ENCODE measurements around the gene MRPL50. TPM values are rescaled to one million over a fixed set of nuclear protein-coding genes. Genes with fewer than 3 reads are reported as not detected.
A peak's percentile ranks its signal among the peaks of the same experiment; 100 is the strongest.

The MRPL50 gene
- total RNA-seq, 2 donors from 2014 or later = 9.5 to 10.1 TPM

- no peak overlapping the region for H3K9ac ChIP-seq (ENCODE audit: low read depth in 2 of 2, low read length in 2 of 2)
- intact Hi-C loops (cut with DNase I) = no loop called here
- H3K4me3 ChIP-seq = no peak overlapping the region
- no peaks in the 10 kb centered on the region for H3K9me3 ChIP-seq
- TF ChIP-seq CTCF (IDR thresholded peaks at IDR 0.05) = no peak
- H3K27ac ChIP-seq = no peak overlapping the region
- no peak for DNase-seq
- no peaks in the 10 kb centered on the region for H3K27me3 ChIP-seq
- no peaks in the 10 kb centered on the region for H3K4me1 ChIP-seq
- no peaks in the 10 kb centered on the region for H3K36me3 ChIP-seq
Observed at GRCh38 chr9:101359679-101360078, 38.7 kb downstream of the MRPL50 start.

GRCh38 chr9:101356619-101357018 is 41.8 kb downstream of the MRPL50 start:
- no peak for DNase-seq
- no peak for TF ChIP-seq CTCF (IDR thresholded peaks at IDR 0.05)

GRCh38 chr9:101354765-101355708 is 43.4 kb downstream of the MRPL50 start:
- no peak overlapping the region for H3K9ac ChIP-seq (ENCODE audit: low read depth in 2 of 2, low read length in 2 of 2)

More at GRCh38 chr9:101356619-101357018, 41.8 kb downstream of the MRPL50 start:
- Histone ChIP-seq H3K4me3 (no peak overlapping the region), H3K36me3 (no peaks in the 10 kb centered on the region), H3K9ac (ENCODE audit: low read depth in 2 of 2, low read length in 2 of 2) (no peak overlapping the region), H3K4me1 (no peaks in the 10 kb centered on the region), H3K27ac (no peak overlapping the region), H3K27me3 (no peaks in the 10 kb centered on the region), H3K9me3 (no peaks in the 10 kb centered on the region)
- intact Hi-C loops (cut with DNase I) = no loop called here

GRCh38 chr9:101354143-101354764 is 44.2 kb downstream of the MRPL50 start:
- peak; percentile 52 for DNase-seq
- no peaks in the 10 kb centered on the region for H3K36me3 ChIP-seq
- H3K4me3 ChIP-seq = no peak overlapping the region
- intact Hi-C loops (cut with DNase I) = no loop called here
- H3K27me3 ChIP-seq = no peaks in the 10 kb centered on the region
- H3K9ac ChIP-seq (ENCODE audit: low read depth in 2 of 2, low read length in 2 of 2) = no peak overlapping the region
- no peaks in the 10 kb centered on the region for H3K9me3 ChIP-seq
- no peak for TF ChIP-seq CTCF (IDR thresholded peaks at IDR 0.05)
- peak overlapping the region; percentile 75 for H3K27ac ChIP-seq
- no peaks in the 10 kb centered on the region for H3K4me1 ChIP-seq

More at GRCh38 chr9:101354765-101355708, 43.4 kb downstream of the MRPL50 start:
- no peak for TF ChIP-seq CTCF (IDR thresholded peaks at IDR 0.05)
- intact Hi-C loops (cut with DNase I) = no loop called here
- H3K27me3 ChIP-seq = no peaks in the 10 kb centered on the region
- H3K4me3 ChIP-seq = no peak overlapping the region
- no peaks in the 10 kb centered on the region for H3K4me1 ChIP-seq
- peak; percentile 50 for DNase-seq
- no peaks in the 10 kb centered on the region for H3K36me3 ChIP-seq
- H3K27ac ChIP-seq = peak overlapping the region; percentile 75
- no peaks in the 10 kb centered on the region for H3K9me3 ChIP-seq

GRCh38 chr9:101353683-101354082 is 44.7 kb downstream of the MRPL50 start:
- DNase-seq = no peak
- no peak for TF ChIP-seq CTCF (IDR thresholded peaks at IDR 0.05)
- no peaks in the 10 kb centered on the region for H3K9me3 ChIP-seq
- H3K4me3 ChIP-seq = no peak overlapping the region
- intact Hi-C loops (cut with DNase I) = no loop called here
- H3K9ac ChIP-seq (ENCODE audit: low read depth in 2 of 2, low read length in 2 of 2) = no peak overlapping the region
- H3K27ac ChIP-seq = peak overlapping the region; percentile 75
- no peaks in the 10 kb centered on the region for H3K36me3 ChIP-seq
- no peaks in the 10 kb centered on the region for H3K4me1 ChIP-seq
- H3K27me3 ChIP-seq = no peaks in the 10 kb centered on the region
